Measurements from ENCODE around the gene CRYGS.
"Not testable (repeated sequence)": the region's sequence is repeated elsewhere in the genome, so short reads cannot be mapped to it uniquely, and the experiment has no call there.

CRYGS gene

GRCh38 chr3:186517218-186517617 is 27.0 kb downstream of the CRYGS start:
- DNase-seq, result no peak

GRCh38 chr3:186516646-186517045 is 27.5 kb downstream of the CRYGS start:
- DNase-seq, result no peak

GRCh38 chr3:186515125-186515524 is 29.1 kb downstream of the CRYGS start:
- peak in 1 of 2 experiments; percentile 49 for DNase-seq

- peak in 1 of 2 experiments; percentile 57 for DNase-seq
Observed at GRCh38 chr3:186514296-186515002, 29.7 kb downstream of the CRYGS start.

- DNase-seq, result no peak
Observed at GRCh38 chr3:186513386-186513785, 30.8 kb downstream of the CRYGS start.

GRCh38 chr3:186512570-186513302 is 31.4 kb downstream of the CRYGS start:
- DNase-seq, result no peak

- DNase-seq, result no peak
Observed at GRCh38 chr3:186511702-186512101, 32.5 kb downstream of the CRYGS start.

GRCh38 chr3:186511245-186511644 is 32.9 kb downstream of the CRYGS start:
- peak in 1 of 2 experiments; percentile 41 for DNase-seq

- DNase-seq, result no peak
Observed at GRCh38 chr3:186510374-186511079, 33.7 kb downstream of the CRYGS start.

GRCh38 chr3:186509423-186509822 is 34.8 kb downstream of the CRYGS start:
- DNase-seq, result no peak

- peak in 1 of 2 experiments; percentile 65 for DNase-seq
Observed at GRCh38 chr3:186506857-186507256, 37.3 kb downstream of the CRYGS start.

GRCh38 chr3:186506191-186506739 is 37.9 kb downstream of the CRYGS start:
- no peak for DNase-seq

- no peak for DNase-seq
Observed at GRCh38 chr3:186502966-186503712, 41.0 kb downstream of the CRYGS start.

- DNase-seq, result no peak
Observed at GRCh38 chr3:186502138-186502948, 41.8 kb downstream of the CRYGS start.

GRCh38 chr3:186499949-186500348 is 44.2 kb downstream of the CRYGS start:
- DNase-seq, result not testable (repeated sequence)

GRCh38 chr3:186498022-186498421 is 46.2 kb downstream of the CRYGS start:
- DNase-seq, result not testable (repeated sequence)

GRCh38 chr3:186497608-186498007 is 46.6 kb downstream of the CRYGS start:
- no peak for DNase-seq

GRCh38 chr3:186496635-186497034 is 47.5 kb downstream of the CRYGS start:
- no peak for DNase-seq

- DNase-seq, result no peak
Observed at GRCh38 chr3:186496016-186496415, 48.2 kb downstream of the CRYGS start.

GRCh38 chr3:186493525-186494255 is 50.5 kb downstream of the CRYGS start:
- DNase-seq, result no peak

GRCh38 chr3:186492385-186492984 is 51.7 kb downstream of the CRYGS start:
- no peak for DNase-seq
